K562 (cell line): ENCODE results near the gene ALKBH4. TPM values are rescaled to one million over a fixed set of nuclear protein-coding genes. Genes with fewer than 3 reads are reported as not detected.

Experiments used
- EP400 ChIP-seq: fragments of 450-650 bp; IDR thresholded peaks from 2 replicates; pipeline ENCODE4 v1.6.1; 2017; ENCODE audit warnings: antibody characterized with exemption, mild to moderate bottlenecking, moderate library complexity
- FOSL1 ChIP-seq: fragments of 200-800 bp; sonication (Bioruptor generic); conservative IDR thresholded peaks from 2 replicates; pipeline ENCODE4 v1.6.1; 2016; ENCODE audit warnings: missing genetic modification characterization, missing compliant biosample characterization
- GATAD2B ChIP-seq: fragments of 450-650 bp; IDR thresholded peaks from 2 replicates; pipeline ENCODE4 v1.6.1; 2017; ENCODE audit warnings: mild to moderate bottlenecking, borderline replicate concordance
- RBM39 ChIP-seq: fragments of 200-400 bp; formaldehyde crosslinking; optimal IDR thresholded peaks from 2 replicates; pipeline ENCODE3; 2018; ENCODE audit warnings: low read depth, low read length
- TCF3 ChIP-seq: sonication (generic); formaldehyde crosslinking; IDR thresholded peaks from 2 replicates; pipeline ENCODE4 v1.4.0; 2020; ENCODE audit warnings: mild to moderate bottlenecking, missing genetic modification reagents
- ZNF197 ChIP-seq: fragments of 200-800 bp; sonication (Bioruptor generic); IDR thresholded peaks from 2 replicates; pipeline ENCODE4 v1.6.1; 2016; ENCODE audit warnings: low read depth, missing genetic modification characterization, missing compliant biosample characterization
- polyA plus RNA-seq, 8 experiments: library from polyadenylated mRNA; depleted of rRNA in 4 of 8; stranded (reverse) in 5 of 8; unstranded in 3 of 8; fragments of >200 nt; fragmentation: Nextera tagmentation in 2 of 8; fragmentation: Illumina TruSeq in 1 of 8; extraction: Ambion mirVana in 2 of 8; extraction: Trizol in 1 of 8; gene quantifications; 2 replicates each; pipeline versions ENCODE4 v1.2.1 to v1.2.3, GENCODE V29; 2011 to 2014; ENCODE audit warnings: inconsistent platforms in 1 of 8, missing spikeins in 1 of 8
- total RNA-seq, 7 experiments: library from RNA; depleted of rRNA in 6 of 7; stranded (reverse); fragments of >200 nt in 6 of 7; fragmentation: Illumina TruSeq in 2 of 7; extraction: Trizol in 2 of 7; gene quantifications; 2 replicates each; pipeline versions ENCODE4 v1.2.1 to v1.2.3, GENCODE V29; 2011 to 2021; ENCODE audit warnings: low replicate concordance in 1 of 7
- TF ChIP-seq, protein P1 (sequence below), 2 experiments: fragments of 450-650 bp in 1 of 2; sonication (generic) in 1 of 2; formaldehyde crosslinking in 1 of 2; IDR thresholded peaks in 1 of 2; conservative IDR thresholded peaks in 1 of 2; 2 replicates each; pipeline versions ENCODE4 v1.6.1 to v1.8.1; 2016 to 2023; ENCODE audit warnings: mild to moderate bottlenecking in 2 of 2, moderate library complexity in 2 of 2, inconsistent platforms in 1 of 2, missing genetic modification reagents in 1 of 2
- TF ChIP-seq, protein P2 (sequence below): fragments of 450-650 bp; IDR thresholded peaks from 2 replicates; pipeline ENCODE4 v1.6.1; 2016; ENCODE audit warnings: low read depth
- TF ChIP-seq, protein P3 (sequence below): fragments of 200-400 bp; formaldehyde crosslinking; IDR thresholded peaks from 2 replicates; pipeline ENCODE4 v1.6.1; 2017; ENCODE audit warnings: mild to moderate bottlenecking, low read depth, low read length, moderate library complexity
- TF ChIP-seq, protein P4 (sequence below): fragments of 450-650 bp; IDR thresholded peaks from 2 replicates; pipeline ENCODE4 v1.6.1; 2017; ENCODE audit warnings: antibody characterized with exemption, mild to moderate bottlenecking

Gene ALKBH4
- total and polyA plus RNA-seq, 9 of the 15 experiments (the other 6 are each of a cell fraction or from before 2014, with no cell fraction given), result 4.6 to 21.4 (median 11.8) TPM

DNA sequence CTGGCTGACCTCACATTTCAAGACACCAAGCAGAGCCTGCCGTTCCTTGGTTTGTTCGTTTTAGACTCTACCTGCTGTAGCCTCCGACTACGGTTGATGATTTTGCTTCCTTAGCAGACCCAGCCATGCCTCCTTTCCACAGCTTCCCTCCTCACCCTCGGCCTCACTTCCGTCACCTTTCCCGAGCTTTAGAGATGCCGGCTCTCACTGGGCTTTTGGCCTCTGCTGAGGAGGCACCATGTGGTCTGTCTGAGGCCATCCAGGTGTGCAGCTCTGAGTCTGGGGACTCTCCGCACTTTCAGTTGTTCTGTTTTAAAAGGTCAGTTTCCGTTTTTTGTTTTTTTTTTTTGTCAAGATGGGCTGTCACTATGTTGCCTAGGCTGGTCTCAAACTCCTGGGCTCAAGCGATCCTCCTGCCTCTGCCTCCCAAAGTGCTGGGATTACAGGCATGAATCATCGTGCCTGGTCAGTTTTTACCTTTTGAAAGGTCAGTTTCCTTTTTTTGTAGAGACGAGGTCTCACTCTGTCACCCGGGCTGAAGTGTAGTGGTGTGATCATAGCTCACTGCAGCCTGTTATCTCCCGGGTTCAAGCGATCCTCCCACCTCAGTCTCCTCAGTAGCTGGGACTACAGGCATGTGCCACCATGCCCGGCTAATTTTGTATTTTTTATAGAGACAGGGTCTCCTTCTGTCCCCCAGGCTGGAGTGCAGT lies 19.5 kb downstream of the ALKBH4 start (continued):
- TF ChIP-seq, protein P1, sequence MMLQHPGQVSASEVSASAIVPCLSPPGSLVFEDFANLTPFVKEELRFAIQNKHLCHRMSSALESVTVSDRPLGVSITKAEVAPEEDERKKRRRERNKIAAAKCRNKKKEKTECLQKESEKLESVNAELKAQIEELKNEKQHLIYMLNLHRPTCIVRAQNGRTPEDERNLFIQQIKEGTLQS (IDR thresholded peaks at IDR 0.05), result peak; percentile 46
- TF ChIP-seq, protein P1 (CRISPR knock-in tag; conservative IDR thresholded peaks at IDR 0.05), result no peak
- peak; percentile 39; the same call in 1 of the 2 replicates for TF ChIP-seq TCF3 (CRISPR knock-in tag)
- TF ChIP-seq FOSL1 (tag), result 0 out of 2 replicates have a peak, but pooled peaks have one; percentile 38
- TF ChIP-seq, protein P2, sequence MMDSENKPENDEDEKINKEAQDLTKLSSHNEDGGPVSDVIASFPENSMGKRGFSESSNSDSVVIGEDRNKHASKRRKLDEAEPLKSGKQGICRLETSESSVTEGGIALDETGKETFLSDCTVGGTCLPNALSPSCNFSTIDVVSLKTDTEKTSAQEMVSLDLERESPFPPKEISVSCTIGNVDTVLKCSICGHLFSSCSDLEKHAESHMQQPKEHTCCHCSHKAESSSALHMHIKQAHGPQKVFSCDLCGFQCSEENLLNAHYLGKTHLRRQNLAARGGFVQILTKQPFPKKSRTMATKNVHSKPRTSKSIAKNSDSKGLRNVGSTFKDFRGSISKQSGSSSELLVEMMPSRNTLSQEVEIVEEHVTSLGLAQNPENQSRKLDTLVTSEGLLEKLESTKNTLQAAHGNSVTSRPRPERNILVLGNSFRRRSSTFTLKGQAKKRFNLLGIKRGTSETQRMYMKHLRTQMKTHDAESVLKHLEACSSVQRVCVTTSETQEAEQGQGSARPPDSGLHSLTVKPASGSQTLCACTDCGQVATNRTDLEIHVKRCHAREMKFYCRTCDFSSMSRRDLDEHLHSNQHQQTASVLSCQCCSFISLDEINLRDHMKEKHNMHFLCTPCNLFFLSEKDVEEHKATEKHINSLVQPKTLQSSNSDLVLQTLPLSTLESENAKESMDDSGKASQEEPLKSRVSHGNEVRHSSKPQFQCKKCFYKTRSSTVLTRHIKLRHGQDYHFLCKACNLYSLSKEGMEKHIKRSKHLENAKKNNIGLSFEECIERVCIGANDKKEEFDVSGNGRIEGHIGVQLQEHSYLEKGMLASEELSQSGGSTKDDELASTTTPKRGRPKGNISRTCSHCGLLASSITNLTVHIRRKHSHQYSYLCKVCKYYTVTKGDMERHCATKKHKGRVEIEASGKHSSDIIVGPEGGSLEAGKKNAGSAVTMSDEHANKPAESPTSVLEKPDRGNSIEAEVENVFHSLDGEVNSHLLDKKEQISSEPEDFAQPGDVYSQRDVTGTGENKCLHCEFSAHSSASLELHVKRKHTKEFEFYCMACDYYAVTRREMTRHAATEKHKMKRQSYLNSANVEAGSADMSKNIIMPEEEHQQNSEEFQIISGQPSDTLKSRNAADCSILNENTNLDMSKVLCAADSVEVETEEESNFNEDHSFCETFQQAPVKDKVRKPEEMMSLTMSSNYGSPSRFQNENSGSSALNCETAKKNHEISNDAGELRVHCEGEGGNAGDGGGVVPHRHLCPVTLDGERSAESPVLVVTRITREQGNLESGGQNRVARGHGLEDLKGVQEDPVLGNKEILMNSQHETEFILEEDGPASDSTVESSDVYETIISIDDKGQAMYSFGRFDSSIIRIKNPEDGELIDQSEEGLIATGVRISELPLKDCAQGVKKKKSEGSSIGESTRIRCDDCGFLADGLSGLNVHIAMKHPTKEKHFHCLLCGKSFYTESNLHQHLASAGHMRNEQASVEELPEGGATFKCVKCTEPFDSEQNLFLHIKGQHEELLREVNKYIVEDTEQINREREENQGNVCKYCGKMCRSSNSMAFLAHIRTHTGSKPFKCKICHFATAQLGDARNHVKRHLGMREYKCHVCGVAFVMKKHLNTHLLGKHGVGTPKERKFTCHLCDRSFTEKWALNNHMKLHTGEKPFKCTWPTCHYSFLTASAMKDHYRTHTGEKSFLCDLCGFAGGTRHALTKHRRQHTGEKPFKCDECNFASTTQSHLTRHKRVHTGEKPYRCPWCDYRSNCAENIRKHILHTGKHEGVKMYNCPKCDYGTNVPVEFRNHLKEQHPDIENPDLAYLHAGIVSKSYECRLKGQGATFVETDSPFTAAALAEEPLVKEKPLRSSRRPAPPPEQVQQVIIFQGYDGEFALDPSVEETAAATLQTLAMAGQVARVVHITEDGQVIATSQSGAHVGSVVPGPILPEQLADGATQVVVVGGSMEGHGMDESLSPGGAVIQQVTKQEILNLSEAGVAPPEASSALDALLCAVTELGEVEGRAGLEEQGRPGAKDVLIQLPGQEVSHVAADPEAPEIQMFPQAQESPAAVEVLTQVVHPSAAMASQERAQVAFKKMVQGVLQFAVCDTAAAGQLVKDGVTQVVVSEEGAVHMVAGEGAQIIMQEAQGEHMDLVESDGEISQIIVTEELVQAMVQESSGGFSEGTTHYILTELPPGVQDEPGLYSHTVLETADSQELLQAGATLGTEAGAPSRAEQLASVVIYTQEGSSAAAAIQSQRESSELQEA, result no peak
- TF ChIP-seq RBM39, result no peak
- TF ChIP-seq, protein P3, sequence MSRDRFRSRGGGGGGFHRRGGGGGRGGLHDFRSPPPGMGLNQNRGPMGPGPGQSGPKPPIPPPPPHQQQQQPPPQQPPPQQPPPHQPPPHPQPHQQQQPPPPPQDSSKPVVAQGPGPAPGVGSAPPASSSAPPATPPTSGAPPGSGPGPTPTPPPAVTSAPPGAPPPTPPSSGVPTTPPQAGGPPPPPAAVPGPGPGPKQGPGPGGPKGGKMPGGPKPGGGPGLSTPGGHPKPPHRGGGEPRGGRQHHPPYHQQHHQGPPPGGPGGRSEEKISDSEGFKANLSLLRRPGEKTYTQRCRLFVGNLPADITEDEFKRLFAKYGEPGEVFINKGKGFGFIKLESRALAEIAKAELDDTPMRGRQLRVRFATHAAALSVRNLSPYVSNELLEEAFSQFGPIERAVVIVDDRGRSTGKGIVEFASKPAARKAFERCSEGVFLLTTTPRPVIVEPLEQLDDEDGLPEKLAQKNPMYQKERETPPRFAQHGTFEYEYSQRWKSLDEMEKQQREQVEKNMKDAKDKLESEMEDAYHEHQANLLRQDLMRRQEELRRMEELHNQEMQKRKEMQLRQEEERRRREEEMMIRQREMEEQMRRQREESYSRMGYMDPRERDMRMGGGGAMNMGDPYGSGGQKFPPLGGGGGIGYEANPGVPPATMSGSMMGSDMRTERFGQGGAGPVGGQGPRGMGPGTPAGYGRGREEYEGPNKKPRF, result no peak
- TF ChIP-seq EP400, result no peak
- TF ChIP-seq, protein P4, sequence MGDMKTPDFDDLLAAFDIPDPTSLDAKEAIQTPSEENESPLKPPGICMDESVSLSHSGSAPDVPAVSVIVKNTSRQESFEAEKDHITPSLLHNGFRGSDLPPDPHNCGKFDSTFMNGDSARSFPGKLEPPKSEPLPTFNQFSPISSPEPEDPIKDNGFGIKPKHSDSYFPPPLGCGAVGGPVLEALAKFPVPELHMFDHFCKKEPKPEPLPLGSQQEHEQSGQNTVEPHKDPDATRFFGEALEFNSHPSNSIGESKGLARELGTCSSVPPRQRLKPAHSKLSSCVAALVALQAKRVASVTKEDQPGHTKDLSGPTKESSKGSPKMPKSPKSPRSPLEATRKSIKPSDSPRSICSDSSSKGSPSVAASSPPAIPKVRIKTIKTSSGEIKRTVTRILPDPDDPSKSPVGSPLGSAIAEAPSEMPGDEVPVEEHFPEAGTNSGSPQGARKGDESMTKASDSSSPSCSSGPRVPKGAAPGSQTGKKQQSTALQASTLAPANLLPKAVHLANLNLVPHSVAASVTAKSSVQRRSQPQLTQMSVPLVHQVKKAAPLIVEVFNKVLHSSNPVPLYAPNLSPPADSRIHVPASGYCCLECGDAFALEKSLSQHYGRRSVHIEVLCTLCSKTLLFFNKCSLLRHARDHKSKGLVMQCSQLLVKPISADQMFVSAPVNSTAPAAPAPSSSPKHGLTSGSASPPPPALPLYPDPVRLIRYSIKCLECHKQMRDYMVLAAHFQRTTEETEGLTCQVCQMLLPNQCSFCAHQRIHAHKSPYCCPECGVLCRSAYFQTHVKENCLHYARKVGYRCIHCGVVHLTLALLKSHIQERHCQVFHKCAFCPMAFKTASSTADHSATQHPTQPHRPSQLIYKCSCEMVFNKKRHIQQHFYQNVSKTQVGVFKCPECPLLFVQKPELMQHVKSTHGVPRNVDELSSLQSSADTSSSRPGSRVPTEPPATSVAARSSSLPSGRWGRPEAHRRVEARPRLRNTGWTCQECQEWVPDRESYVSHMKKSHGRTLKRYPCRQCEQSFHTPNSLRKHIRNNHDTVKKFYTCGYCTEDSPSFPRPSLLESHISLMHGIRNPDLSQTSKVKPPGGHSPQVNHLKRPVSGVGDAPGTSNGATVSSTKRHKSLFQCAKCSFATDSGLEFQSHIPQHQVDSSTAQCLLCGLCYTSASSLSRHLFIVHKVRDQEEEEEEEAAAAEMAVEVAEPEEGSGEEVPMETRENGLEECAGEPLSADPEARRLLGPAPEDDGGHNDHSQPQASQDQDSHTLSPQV, result peak; percentile 54; the same call in 1 of the 2 replicates
- TF ChIP-seq ZNF197, result no peak
- TF ChIP-seq GATAD2B, result no peak
